GM23248 (cell line): ENCODE measurements around the gene PCDHGB6.
"Not testable (repeated sequence)": the region's sequence is repeated elsewhere in the genome, so short reads cannot be mapped to it uniquely, and the experiment has no call there.

Experiments used
- EZH2 ChIP-seq: fragments of 200-600 bp; sonication (generic); IDR thresholded peaks from 2 replicates; pipeline ENCODE4 v1.6.1; 2018; ENCODE audit warnings: antibody characterized with exemption, mild to moderate bottlenecking; ENCODE audit not compliant: insufficient read depth, poor library complexity, severe bottlenecking
- EZH2phosphoT487 ChIP-seq: fragments of 200-600 bp; sonication (generic); IDR thresholded peaks from 2 replicates; pipeline ENCODE4 v1.6.1; 2018; ENCODE audit warnings: antibody characterized with exemption, moderate library complexity, mild to moderate bottlenecking, low read depth; ENCODE audit not compliant: insufficient read depth

DNA sequence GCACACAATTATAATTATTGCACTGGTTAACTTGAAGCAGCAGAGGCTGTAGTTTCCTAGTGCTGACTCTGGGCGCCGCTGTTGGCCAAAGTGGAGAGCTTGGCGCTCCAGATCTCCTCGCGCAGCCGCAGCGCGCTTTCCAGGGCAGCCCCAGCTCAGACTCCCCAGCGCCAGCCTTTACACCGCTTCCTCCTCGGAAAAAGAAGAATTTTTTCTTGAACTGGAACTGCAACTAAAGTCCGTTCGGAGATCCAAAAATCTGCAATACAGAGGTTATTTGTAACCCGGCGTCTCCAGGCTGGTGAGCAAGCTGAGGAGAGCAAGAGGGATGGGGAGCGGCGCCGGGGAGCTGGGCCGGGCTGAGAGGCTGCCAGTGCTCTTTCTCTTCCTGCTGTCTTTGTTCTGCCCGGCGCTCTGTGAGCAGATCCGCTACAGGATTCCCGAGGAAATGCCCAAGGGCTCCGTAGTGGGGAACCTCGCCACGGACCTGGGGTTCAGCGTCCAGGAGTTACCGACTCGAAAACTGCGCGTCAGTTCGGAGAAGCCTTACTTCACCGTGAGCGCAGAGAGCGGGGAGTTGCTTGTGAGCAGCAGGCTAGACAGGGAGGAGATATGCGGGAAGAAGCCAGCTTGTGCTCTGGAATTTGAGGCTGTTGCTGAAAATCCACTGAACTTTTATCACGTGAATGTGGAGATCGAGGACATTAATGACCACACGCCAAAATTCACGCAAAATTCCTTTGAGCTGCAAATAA is 20.1 kb upstream of the PCDHGB6 start, which contains the start of gene PCDHGB4:
- not testable (repeated sequence) for TF ChIP-seq EZH2phosphoT487, EZH2
